A549 (cell line): Measurements from ENCODE around the gene ZNF506. TPM values are rescaled to one million over a fixed set of nuclear protein-coding genes. Genes with fewer than 3 reads are reported as not detected.

Experiments
- ATAC-seq, 2 experiments: fragments of 200-7000 bp in 1 of 2; fragments of >200 bp in 1 of 2; cut with Nextera tagmentation in 1 of 2; cut with Tn5 transposase in 1 of 2; 3 replicates each; pipeline versions ENCODE4 v1.8.0 to v1.9.1; 2018 to 2020; ENCODE audit warnings: mild to moderate bottlenecking in 1 of 2, moderate library complexity in 1 of 2
- CTCF ChIA-PET: fragments of 300-600 bp; sonication (Branson Sonifier 250); formaldehyde crosslinking; extraction: SDS; loops from one replicate; lab custom pipeline; 2021; ENCODE audit warnings: antibody characterized with exemption, inconsistent platforms; lab: Yijun Ruan, JAX
- POLR2A ChIA-PET: fragments of 350-600 bp; formaldehyde crosslinking; extraction: SDS; loops from one replicate; lab custom pipeline; 2021; ENCODE audit warnings: antibody characterized with exemption, inconsistent platforms; lab: Yijun Ruan, JAX
- DNase-seq, 2 experiments: peaks; one replicate each; pipeline versions ENCODE4 v3.0.0 to v3.0.0-alpha.2; 2011 to 2016; ENCODE audit warnings: low read depth in 1 of 2, low spot score in 1 of 2
- FAIRE-seq: peaks from 2 replicates; lab custom pipeline; 2011; peaks lifted over from hg19 to GRCh38; lab: Jason Lieb, UNC
- H3K27ac ChIP-seq, 2 experiments: fragments of >200 bp; sonication (Bioruptor Twin); formaldehyde crosslinking; 3 replicates each; pipeline ENCODE4 v1.5.1; 2016 to 2017
- H3K4me1 ChIP-seq: fragments of >200 bp; sonication (Bioruptor Twin); formaldehyde crosslinking; 3 replicates; pipeline ENCODE4 v1.6.1; 2016
- H3K4me2 ChIP-seq: fragments of >200 bp; sonication (Bioruptor Twin); formaldehyde crosslinking; 3 replicates; pipeline ENCODE4 v1.6.1; 2016
- H3K4me3 ChIP-seq: fragments of >200 bp; sonication (Bioruptor Twin); formaldehyde crosslinking; 3 replicates; pipeline ENCODE4 v1.5.1; 2016
- H3K9me3 ChIP-seq: fragments of >200 bp; sonication (Bioruptor Twin); formaldehyde crosslinking; 3 replicates; pipeline ENCODE4 v1.6.1; 2016
- BHLHE40 ChIP-seq: IDR thresholded peaks from 2 replicates; pipeline ENCODE4 v1.6.1; 2012; ENCODE audit warnings: low read depth, low read length, inconsistent platforms
- CEBPB ChIP-seq, 2 experiments: fragments of >200 bp in 1 of 2; sonication (Bioruptor Twin) in 1 of 2; formaldehyde crosslinking in 1 of 2; IDR thresholded peaks; 2 replicates each; pipeline ENCODE4 v1.6.1; 2012 to 2016
- CHD2 ChIP-seq: fragments of 150-350 bp; IDR thresholded peaks from 2 replicates; pipeline ENCODE4 v1.6.1; 2014; ENCODE audit warnings: low read length; ENCODE audit not compliant: partially characterized antibody
- CTCF ChIP-seq: fragments of >200 bp; sonication (Bioruptor Twin); formaldehyde crosslinking; IDR thresholded peaks from 3 replicates; pipeline ENCODE4 v1.5.1; 2016
- FOSB ChIP-seq: fragments of 250-450 bp; sonication (Bioruptor Pico); IDR thresholded peaks from 2 replicates; pipeline ENCODE4 v1.5.0; 2020; ENCODE audit warnings: mild to moderate bottlenecking, moderate library complexity
- HOXA7 ChIP-seq: fragments of 250-450 bp; sonication (Bioruptor Pico); IDR thresholded peaks from 2 replicates; pipeline ENCODE4 v1.5.0; 2020; ENCODE audit warnings: mild to moderate bottlenecking, moderate library complexity
- HOXB13 ChIP-seq: fragments of 250-450 bp; sonication (Bioruptor Pico); IDR thresholded peaks from 2 replicates; pipeline ENCODE4 v1.5.0; 2020; ENCODE audit warnings: low read depth, mild to moderate bottlenecking, moderate library complexity
- HOXB5 ChIP-seq: fragments of 250-450 bp; sonication (Bioruptor Pico); IDR thresholded peaks from 2 replicates; pipeline ENCODE4 v1.5.0; 2020; ENCODE audit warnings: mild to moderate bottlenecking, moderate library complexity
- KDM5A ChIP-seq: fragments of 200-600 bp; sonication (generic); IDR thresholded peaks from 2 replicates; pipeline ENCODE4 v1.6.1; 2016; ENCODE audit warnings: antibody characterized with exemption, mild to moderate bottlenecking
- MYC ChIP-seq: IDR thresholded peaks from 2 replicates; pipeline ENCODE4 v1.6.1; 2012; ENCODE audit warnings: mild to moderate bottlenecking, inconsistent platforms, low read length, improper control_type of control experiment, borderline replicate concordance
- NPAS2 ChIP-seq: fragments of 250-450 bp; sonication (Bioruptor Pico); IDR thresholded peaks from 2 replicates; pipeline ENCODE4 v1.8.0; 2022; ENCODE audit warnings: mild to moderate bottlenecking, moderate library complexity, borderline replicate concordance
- RCOR1 ChIP-seq: fragments of 150-350 bp; IDR thresholded peaks from 2 replicates; pipeline ENCODE4 v1.6.1; 2014; ENCODE audit warnings: antibody characterized with exemption, low read length, low read depth
- USF2 ChIP-seq: fragments of 450-650 bp; IDR thresholded peaks from 2 replicates; pipeline ENCODE4 v1.6.1; 2014; ENCODE audit warnings: antibody characterized with exemption
- ZC3H11A ChIP-seq: fragments of 450-650 bp; IDR thresholded peaks from 2 replicates; pipeline ENCODE4 v1.6.1; 2014; ENCODE audit warnings: antibody characterized with exemption, mild to moderate bottlenecking
- ZFP36 ChIP-seq: fragments of 450-650 bp; IDR thresholded peaks from 2 replicates; pipeline ENCODE4 v1.6.1; 2014; ENCODE audit warnings: borderline replicate concordance; ENCODE audit not compliant: partially characterized antibody
- ZNF302 ChIP-seq: fragments of 250-450 bp; sonication (Bioruptor Pico); IDR thresholded peaks from 2 replicates; pipeline ENCODE4 v1.9.0; 2021; ENCODE audit warnings: inconsistent platforms, mild to moderate bottlenecking, moderate library complexity
- WGBS: methylation state at CpG from one replicate; pipeline ENCODE4 v1.1.6; 2017; ENCODE audit errors: missing lambda C conversion rate; 5-methylcytosine and 5-hydroxymethylcytosine counted together
- polyA plus RNA-seq, 4 experiments: library from polyadenylated mRNA; depleted of rRNA in 3 of 4; stranded (reverse); fragments of >200 nt; fragmentation: RNase III in 1 of 4; extraction: RNeasy Plus Mini Kit Qiagen cat#74134 plus additional on column Dnase treatment in 1 of 4; gene quantifications; 2 replicates in 3 of 4; 3 replicates in 1 of 4; pipeline ENCODE4 v1.2.3, GENCODE V29; 2011 to 2017
- TF ChIP-seq, protein P1 (sequence below): fragments of 200-600 bp; sonication (generic); IDR thresholded peaks from 2 replicates; pipeline ENCODE4 v1.6.1; 2016; ENCODE audit warnings: antibody characterized with exemption, mild to moderate bottlenecking, moderate library complexity

The ZNF506 gene
- polyA plus RNA-seq, 2 of the 4 experiments (the other 2 are of a cell fraction), result 0.10 to 0.53 TPM

DNA sequence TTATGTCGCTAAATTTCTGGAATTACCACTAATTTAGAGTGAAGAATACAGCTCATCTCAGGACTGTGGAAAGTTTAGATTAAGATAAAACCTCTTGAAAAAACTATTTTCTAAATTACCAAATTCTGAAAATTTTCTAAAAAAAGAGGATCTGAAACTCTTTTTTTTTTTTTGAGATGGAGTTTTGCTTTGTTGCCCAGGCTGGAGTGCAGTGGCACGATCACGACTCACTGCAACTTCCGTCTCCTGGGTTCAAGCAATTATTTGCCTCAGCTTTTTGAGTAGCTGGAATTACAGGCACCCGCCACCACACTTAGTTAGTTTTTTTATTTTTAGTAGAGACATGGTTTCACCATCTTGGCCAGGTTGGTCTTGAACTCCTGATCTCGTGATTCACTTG lies 27.5 kb upstream of the ZNF506 start:
- POLR2A ChIA-PET, result no interaction called here
- ATAC-seq, result no peak

GRCh38 chr19:19847781-19848180 lies 26.2 kb upstream of the ZNF506 start:
- Histone ChIP-seq H3K4me1 (no peaks in the 10 kb centered on the region), H3K27ac (no peak overlapping the region), H3K9me3 (peaks cover 2% of the 10 kb centered on the region; the same call in 1 of the 3 replicates), H3K4me2 (no peak overlapping the region), H3K4me3 (no peak overlapping the region)
- ChIA-PET CTCF (no interaction called here), POLR2A (no interaction called here)
- ATAC-seq, result no peak
- TF ChIP-seq NPAS2 (CRISPR knock-in tag) (no peak), BHLHE40 (no peak), MYC (no peak), USF2 (no peak), CTCF (no peak), CEBPB (IDR thresholded peaks at IDR 0.05) (no peak), ZFP36 (no peak), FOSB (CRISPR knock-in tag) (no peak), HOXB13 (CRISPR knock-in tag) (no peak)
- TF ChIP-seq, protein P1, sequence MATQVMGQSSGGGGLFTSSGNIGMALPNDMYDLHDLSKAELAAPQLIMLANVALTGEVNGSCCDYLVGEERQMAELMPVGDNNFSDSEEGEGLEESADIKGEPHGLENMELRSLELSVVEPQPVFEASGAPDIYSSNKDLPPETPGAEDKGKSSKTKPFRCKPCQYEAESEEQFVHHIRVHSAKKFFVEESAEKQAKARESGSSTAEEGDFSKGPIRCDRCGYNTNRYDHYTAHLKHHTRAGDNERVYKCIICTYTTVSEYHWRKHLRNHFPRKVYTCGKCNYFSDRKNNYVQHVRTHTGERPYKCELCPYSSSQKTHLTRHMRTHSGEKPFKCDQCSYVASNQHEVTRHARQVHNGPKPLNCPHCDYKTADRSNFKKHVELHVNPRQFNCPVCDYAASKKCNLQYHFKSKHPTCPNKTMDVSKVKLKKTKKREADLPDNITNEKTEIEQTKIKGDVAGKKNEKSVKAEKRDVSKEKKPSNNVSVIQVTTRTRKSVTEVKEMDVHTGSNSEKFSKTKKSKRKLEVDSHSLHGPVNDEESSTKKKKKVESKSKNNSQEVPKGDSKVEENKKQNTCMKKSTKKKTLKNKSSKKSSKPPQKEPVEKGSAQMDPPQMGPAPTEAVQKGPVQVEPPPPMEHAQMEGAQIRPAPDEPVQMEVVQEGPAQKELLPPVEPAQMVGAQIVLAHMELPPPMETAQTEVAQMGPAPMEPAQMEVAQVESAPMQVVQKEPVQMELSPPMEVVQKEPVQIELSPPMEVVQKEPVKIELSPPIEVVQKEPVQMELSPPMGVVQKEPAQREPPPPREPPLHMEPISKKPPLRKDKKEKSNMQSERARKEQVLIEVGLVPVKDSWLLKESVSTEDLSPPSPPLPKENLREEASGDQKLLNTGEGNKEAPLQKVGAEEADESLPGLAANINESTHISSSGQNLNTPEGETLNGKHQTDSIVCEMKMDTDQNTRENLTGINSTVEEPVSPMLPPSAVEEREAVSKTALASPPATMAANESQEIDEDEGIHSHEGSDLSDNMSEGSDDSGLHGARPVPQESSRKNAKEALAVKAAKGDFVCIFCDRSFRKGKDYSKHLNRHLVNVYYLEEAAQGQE, result no peak
- WGBS, result 50% methylated on average over 12 of the region's 12 CpGs
- no peak for DNase-seq
- no peak for FAIRE-seq

More for the DNA sequence above, 27.5 kb upstream of the ZNF506 start:
- CTCF ChIA-PET, result no interaction called here
- H3K4me2 ChIP-seq, result no peak overlapping the region
- H3K27ac ChIP-seq, result no peak overlapping the region
- no peak for TF ChIP-seq CHD2
- no peak for TF ChIP-seq RCOR1
- no peak for TF ChIP-seq ZFP36
- TF ChIP-seq HOXB5, result no peak
- TF ChIP-seq ZNF302 (CRISPR knock-in tag), result no peak
- no peak for TF ChIP-seq HOXA7
- no peak overlapping the region for H3K4me3 ChIP-seq
- WGBS, result 21% methylated on average over 6 of the region's 6 CpGs
- peaks cover 2% of the 10 kb centered on the region; the same call in 1 of the 3 replicates for H3K9me3 ChIP-seq
- H3K4me1 ChIP-seq, result no peaks in the 10 kb centered on the region
- FAIRE-seq (no peak), DNase-seq (no peak)

DNA sequence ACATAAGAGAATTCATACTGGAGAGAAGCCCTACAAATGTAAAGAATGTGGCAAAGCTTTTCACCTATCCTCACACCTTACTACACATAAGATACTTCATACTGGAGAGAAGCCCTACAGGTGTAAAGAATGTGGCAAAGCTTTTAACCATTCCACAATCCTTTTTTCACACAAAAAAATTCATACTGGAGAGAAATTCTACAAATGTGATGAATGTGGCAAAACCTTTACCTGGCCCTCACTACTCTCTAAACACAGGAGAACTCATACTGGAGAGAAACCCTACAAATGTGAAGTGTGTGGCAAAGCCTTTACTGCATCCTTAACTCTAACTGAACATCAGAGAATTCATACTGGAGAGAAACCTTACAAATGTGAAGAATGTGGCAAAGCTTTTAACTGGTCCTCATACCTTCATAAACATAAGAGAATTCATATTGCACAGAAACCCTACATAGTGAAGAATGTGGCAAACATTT lies 14.0 kb upstream of the ZNF506 start:
- no peaks in the 10 kb centered on the region for H3K4me1 ChIP-seq
- POLR2A ChIA-PET, result no interaction called here
- no peak for FAIRE-seq
- H3K4me3 ChIP-seq, result no peak overlapping the region
- no peak for DNase-seq
- H3K9me3 ChIP-seq, result peaks cover 33% of the 10 kb centered on the region; the same call in 2 of the 3 replicates
- TF ChIP-seq ZC3H11A (no peak), HOXB13 (CRISPR knock-in tag) (no peak), KDM5A (no peak)
- TF ChIP-seq, all 56 proteins: peak for 0
- CTCF ChIA-PET, result no interaction called here
- no peak overlapping the region for H3K27ac ChIP-seq
- no peak overlapping the region for H3K4me2 ChIP-seq
- ATAC-seq, result no peak
